ENCODE data around the gene CDH11.

Gene CDH11

GRCh38 chr16:65121870-65122723 is at the start of gene CDH11:
Gene CDH11, minus strand, starts transcription at chr16:65122063. Its CDS starts 117,194 bp downstream, at chr16:65004869.
- peak; percentile 96 for DNase-seq

GRCh38 chr16:65154321-65154720 is 32.5 kb upstream of the CDH11 start:
- peak; percentile 93 for DNase-seq

- no peak for DNase-seq
Measured at GRCh38 chr16:65153365-65154105, 31.7 kb upstream of the CDH11 start.

GRCh38 chr16:65148804-65149203 is 26.9 kb upstream of the CDH11 start:
- no peak for DNase-seq

DNA sequence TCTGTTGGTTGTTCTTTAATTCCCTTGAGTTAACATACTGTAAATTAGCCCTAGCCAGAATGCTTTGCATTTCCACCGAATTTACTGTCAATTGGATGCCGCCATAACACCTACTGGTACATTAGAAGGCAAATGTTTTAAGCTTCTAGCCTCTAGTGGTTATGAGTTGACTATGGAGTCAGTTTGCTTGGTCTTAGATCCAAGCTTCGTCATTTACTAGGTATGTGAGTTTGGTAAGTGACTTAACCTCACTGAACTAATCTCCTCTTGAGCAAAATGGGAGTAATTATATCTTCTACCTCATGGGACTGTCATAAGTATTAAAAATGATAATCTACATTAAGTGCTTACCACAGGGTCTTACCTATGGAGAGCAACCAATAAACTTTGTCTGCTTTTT is 20.4 kb upstream of the CDH11 start:
- no peak for DNase-seq

- no peak for DNase-seq
Measured at GRCh38 chr16:65136681-65137080, 14.8 kb upstream of the CDH11 start.

- DNase-seq = no peak
Measured at GRCh38 chr16:65126845-65127624, 5.2 kb upstream of the CDH11 start.

GRCh38 chr16:65125871-65126270 is 4.0 kb upstream of the CDH11 start:
- peak; percentile 95 for DNase-seq

DNA sequence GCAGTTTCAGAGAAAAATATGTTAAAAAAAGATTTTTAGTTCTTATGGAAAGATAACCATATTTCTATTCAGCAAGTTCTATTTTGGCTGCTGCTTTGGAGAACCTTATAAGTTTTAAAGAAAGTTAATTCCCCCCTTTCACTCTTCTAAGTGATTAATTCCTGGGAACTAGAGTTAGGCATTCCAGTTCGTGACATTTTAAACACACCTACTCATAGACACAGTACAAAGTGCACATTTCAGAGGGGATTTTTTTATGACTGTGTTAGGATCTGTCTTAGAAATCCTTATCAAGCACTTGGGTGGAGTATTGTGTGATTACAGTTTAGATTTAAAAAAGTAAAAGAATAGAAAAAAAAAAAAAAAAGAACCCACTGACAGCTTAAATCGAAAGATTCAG is 3.5 kb upstream of the CDH11 start:
- DNase-seq = no peak

- DNase-seq = no peak
Measured at GRCh38 chr16:65124596-65124995, 2.7 kb upstream of the CDH11 start.

GRCh38 chr16:65124212-65124548 is 2.3 kb upstream of the CDH11 start:
- DNase-seq = no peak

- DNase-seq = peak; percentile 60
Measured at GRCh38 chr16:65123396-65124211, 1.7 kb upstream of the CDH11 start.

DNA sequence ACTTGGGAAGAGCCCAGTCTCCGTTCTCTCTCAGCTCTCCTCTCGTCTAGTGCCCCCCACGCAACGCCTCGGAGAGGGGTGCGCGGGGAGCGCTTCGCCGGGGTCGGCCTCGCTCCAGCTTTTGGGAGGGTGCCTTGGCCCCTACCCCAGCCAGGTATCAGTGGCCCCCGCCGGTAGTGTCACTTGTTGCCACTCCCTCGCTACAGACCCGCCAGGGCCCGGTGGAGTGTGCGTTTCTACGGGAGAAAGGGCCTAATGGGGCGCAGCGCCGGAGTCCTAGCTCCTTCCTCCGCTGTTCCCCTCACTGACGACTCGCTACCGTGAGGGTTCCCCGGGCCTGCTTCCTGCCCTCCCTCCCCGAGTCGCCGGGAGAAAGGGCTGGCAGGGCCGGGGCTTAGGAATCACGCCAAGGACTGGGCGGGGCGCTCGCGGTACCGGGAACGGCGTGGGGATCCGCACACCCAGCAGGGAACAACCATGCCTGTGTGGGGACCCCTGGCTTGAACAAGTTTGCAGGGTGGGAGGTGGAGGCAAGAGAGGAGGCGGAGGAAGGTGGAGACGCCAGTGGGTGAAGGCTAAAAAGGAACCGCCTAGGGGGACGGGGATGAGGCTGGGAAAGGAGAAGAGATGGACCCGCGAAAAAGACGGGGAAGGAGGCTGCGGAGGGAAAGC is 997 bp upstream of the CDH11 start:
- peak; percentile 66 for DNase-seq

DNA sequence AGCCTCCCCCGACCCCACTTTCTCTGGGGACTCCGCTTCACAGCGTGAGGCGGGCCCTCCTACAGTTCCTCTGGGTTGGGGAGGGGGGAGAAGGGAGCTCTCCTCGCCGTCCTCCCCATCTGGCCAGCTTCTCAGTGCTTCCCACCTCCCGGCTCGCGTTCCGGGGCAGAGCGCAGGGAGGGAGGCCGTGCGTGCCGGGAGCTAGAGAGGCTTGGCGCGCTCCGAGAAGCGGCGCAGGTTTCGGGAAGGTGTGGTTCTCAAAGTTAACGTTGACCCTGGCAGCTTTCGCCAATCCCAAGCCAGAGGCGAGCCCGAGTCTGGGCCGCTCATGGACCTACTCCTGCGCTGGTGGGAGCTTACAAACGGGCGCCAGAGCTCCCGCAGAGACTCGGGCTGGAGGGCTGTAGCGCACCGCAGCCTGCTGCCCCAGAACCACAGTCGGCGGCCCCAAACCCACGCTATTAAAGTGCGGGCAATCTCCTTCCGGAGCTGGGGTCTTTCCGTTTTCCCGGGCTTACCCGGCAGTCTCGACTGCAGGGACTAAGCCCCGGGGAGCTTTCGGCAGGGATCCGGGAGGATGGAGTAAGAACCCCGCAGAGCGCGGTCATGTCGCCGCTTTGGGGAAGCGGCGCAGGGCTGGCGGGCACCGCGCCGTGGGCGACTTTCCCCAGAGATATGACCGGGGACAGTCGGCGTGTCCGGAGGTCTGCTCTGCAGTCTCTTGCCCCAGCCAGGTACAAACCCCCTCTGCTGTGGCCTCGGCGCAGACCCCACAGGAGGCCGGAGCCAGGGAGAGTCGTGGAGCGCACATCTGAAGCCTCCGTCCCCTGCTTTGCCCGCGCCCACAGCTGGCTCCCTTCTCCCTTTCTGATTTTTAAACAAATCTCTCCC is 787 bp downstream of the CDH11 start:
- peak; percentile 58 for DNase-seq

DNA sequence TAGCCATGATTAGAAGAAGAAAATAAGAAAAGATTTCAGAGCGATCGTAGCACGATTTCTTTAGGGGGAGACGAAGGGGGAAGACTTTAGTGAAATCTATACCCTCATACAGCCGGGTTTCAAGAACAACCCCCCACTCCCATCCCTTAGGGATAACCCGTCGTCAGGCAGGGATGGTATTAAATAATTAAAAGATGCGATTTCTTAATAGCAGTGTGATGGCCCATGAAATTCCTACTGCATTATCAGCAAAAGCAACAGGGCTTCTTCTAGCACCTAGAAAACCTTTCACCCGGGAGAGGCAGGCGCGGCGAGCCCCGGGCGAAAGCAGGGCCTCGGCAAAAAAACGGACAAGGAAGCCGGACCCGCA is 1.4 kb downstream of the CDH11 start:
- DNase-seq = no peak

GRCh38 chr16:65119901-65120401 is 1.9 kb downstream of the CDH11 start:
- DNase-seq = peak; percentile 54

DNA sequence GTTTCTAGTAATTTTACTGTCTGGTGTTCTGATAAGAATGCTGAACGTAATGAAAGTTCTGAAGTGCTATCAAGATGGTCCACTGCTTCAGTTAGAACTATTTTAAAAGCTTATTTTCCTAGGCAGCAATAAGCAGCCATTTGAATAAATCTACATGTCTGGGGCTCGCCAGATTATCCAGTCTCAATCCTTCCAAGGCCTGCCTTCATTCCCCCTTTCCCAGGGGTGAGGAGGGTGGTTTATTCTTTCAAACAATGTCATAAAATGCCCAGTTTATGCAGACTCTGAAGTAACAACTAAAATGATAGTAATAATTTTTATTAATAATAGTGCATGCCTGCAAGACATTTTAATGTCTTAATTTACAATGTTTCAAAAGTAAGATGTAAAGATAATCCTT is 2.4 kb downstream of the CDH11 start:
- no peak for DNase-seq

DNA sequence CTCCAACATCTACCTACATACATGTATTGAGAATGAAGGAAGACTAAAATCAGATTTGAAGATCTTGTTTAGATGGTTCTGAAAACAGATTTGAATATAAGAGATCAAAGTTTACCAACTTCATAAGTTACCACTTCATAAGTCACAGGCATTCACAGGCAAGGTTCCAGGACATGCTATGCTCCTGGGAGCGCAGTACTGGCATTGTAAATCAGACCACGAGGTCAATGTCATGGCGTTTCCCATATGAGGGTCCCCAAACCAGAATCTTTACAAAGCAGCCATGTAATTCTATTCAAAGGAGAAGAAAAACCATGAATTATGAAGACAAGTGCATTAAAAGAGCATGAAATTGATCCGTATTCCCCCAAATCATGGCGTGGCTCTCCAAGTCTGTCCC is 3.0 kb downstream of the CDH11 start:
- DNase-seq = no peak

- peak; percentile 87 for DNase-seq
Measured at GRCh38 chr16:65117811-65118448, 3.9 kb downstream of the CDH11 start.

- no peak for DNase-seq
Measured at GRCh38 chr16:65116818-65117430, 4.9 kb downstream of the CDH11 start.
